Right ventricle myocardium inferior (tissue), 1 donor: ENCODE data around the gene ZNF827. TPM values are rescaled to one million over a fixed set of nuclear protein-coding genes. Genes with fewer than 3 reads are reported as not detected.
A peak's percentile ranks its signal among the peaks of the same experiment; 100 is the strongest.
"Not testable (repeated sequence)": the region's sequence is repeated elsewhere in the genome, so short reads cannot be mapped to it uniquely, and the experiment has no call there.

Experiments used
- ATAC-seq: fragments of 200-7000 bp; cut with Tn5 transposase; one replicate; pipeline ENCODE4 v1.9.1; 2020; ENCODE audit warnings: mild to moderate bottlenecking, moderate library complexity
- DNase-seq: peaks from one replicate; pipeline ENCODE4 v3.0.0; 2021; ENCODE audit errors: missing footprints
- intact Hi-C: fragments of 100-400 bp; cut with DNase I; formaldehyde crosslinking; loops from one replicate; pipeline ENCODE4 v1.11.0; 2022
- total RNA-seq: library from RNA; stranded (reverse); fragmentation: NEBNext Ultra II Directional; extraction: Animal tissue kit (Norgen Biotek cat#: 25700); gene quantifications from one replicate; pipeline ENCODE4 v1.2.1, GENCODE V29; 2021
- donor health status: DM: no; HTN: yes; CAD: no; lungs with severe emphysema.

The ZNF827 gene
- total RNA-seq, 1 donor from 2014 or later, result 11.9 TPM

GRCh38 chr4:145851511-145852201 is 87.0 kb downstream of the ZNF827 start:
- ATAC-seq, result peak; percentile 47
- DNase-seq, result no peak
- intact Hi-C loops, result no loop called here

GRCh38 chr4:145847764-145848163 is 90.9 kb downstream of the ZNF827 start:
- no peak for DNase-seq
- intact Hi-C loops, result no loop called here
- ATAC-seq, result no peak

- no peak for ATAC-seq
- intact Hi-C loops, result no loop called here
- no peak for DNase-seq
Observed at GRCh38 chr4:145845118-145845517, 93.5 kb downstream of the ZNF827 start.

- intact Hi-C loops, result no loop called here
- no peak for DNase-seq
- no peak for ATAC-seq
Observed at GRCh38 chr4:145843639-145844038, 95.0 kb downstream of the ZNF827 start.

GRCh38 chr4:145843148-145843547 is 95.5 kb downstream of the ZNF827 start:
- ATAC-seq, result no peak
- intact Hi-C loops, result no loop called here

GRCh38 chr4:145842224-145842887 is 96.3 kb downstream of the ZNF827 start:
- DNase-seq (no peak), ATAC-seq (peak; percentile 48)
- intact Hi-C loops, result no loop called here

More at GRCh38 chr4:145843148-145843547, 95.5 kb downstream of the ZNF827 start:
- no peak for DNase-seq

GRCh38 chr4:145840801-145841200 is 97.8 kb downstream of the ZNF827 start:
- ATAC-seq (no peak), DNase-seq (no peak)
- intact Hi-C loops, result no loop called here

GRCh38 chr4:145840162-145840768 is 98.4 kb downstream of the ZNF827 start:
- ATAC-seq, result peak; percentile 69
- DNase-seq, result no peak
- intact Hi-C loops, result no loop called here

GRCh38 chr4:145839151-145839550 is 99.5 kb downstream of the ZNF827 start:
- intact Hi-C loops, result no loop called here
- DNase-seq (no peak), ATAC-seq (no peak)

GRCh38 chr4:145832384-145832783 is 106.2 kb downstream of the ZNF827 start:
- DNase-seq, intact Hi-C loops, ATAC-seq: not testable (repeated sequence)

GRCh38 chr4:145830699-145831098 is 107.9 kb downstream of the ZNF827 start:
- no peak for ATAC-seq
- intact Hi-C loops, result no loop called here
- DNase-seq, result no peak

- no peak for DNase-seq
- intact Hi-C loops, result no loop called here
- no peak for ATAC-seq
Observed at GRCh38 chr4:145829629-145830395, 108.8 kb downstream of the ZNF827 start.

GRCh38 chr4:145828802-145829485 is 109.7 kb downstream of the ZNF827 start:
- no peak for DNase-seq
- no peak for ATAC-seq
- intact Hi-C loops, result no loop called here

GRCh38 chr4:145827885-145828284 is 110.7 kb downstream of the ZNF827 start:
- DNase-seq, result no peak
- intact Hi-C loops, result no loop called here
- ATAC-seq, result no peak

GRCh38 chr4:145825255-145825654 is 113.4 kb downstream of the ZNF827 start:
- DNase-seq, result no peak
- ATAC-seq, result no peak
- intact Hi-C loops, result no loop called here

GRCh38 chr4:145824463-145824862 is 114.2 kb downstream of the ZNF827 start:
- ATAC-seq (no peak), DNase-seq (no peak)
- intact Hi-C loops, result no loop called here

GRCh38 chr4:145823743-145824142 is 114.9 kb downstream of the ZNF827 start:
- intact Hi-C loops, result no loop called here
- no peak for ATAC-seq
- no peak for DNase-seq

GRCh38 chr4:145822581-145822980 is 116.0 kb downstream of the ZNF827 start:
- no peak for DNase-seq
- intact Hi-C loops, result no loop called here
- no peak for ATAC-seq

GRCh38 chr4:145822181-145822580 is 116.4 kb downstream of the ZNF827 start:
- no peak for ATAC-seq
- intact Hi-C loops, result no loop called here
- DNase-seq, result no peak
